ENCODE data around the gene MFSD1. TPM values are rescaled to one million over a fixed set of nuclear protein-coding genes. Genes with fewer than 3 reads are reported as not detected.

MFSD1 gene
- total RNA-seq, 6 donors from 2014 or later = 51.5 to 127 (median 106) TPM

- Histone ChIP-seq H3K27me3 (no peaks in the 10 kb centered on the region), H3K27ac (no peak overlapping the region), H3K4me3 (no peak overlapping the region), H3K4me1 (no peaks in the 10 kb centered on the region), H3K36me3 (peaks cover 0 to 5% (median 0%) of the 10 kb centered on the region in 4 donors), H3K9me3 (no peaks in the 10 kb centered on the region)
- DNase-seq (no peak), ATAC-seq (ENCODE audit: low FRiP score in 2 of 2) (no peak)
- TF ChIP-seq POLR2A (IDR thresholded peaks at IDR 0.05) (no peak), POLR2AphosphoS5 (IDR thresholded peaks at IDR 0.05) (no peak), CTCF (IDR thresholded peaks at IDR 0.05) (no peak), EP300 (IDR thresholded peaks at IDR 0.05) (no peak)
- WGBS, 2 donors = 85 to 90% methylated on average over 3 of the region's 3 CpGs
Measured at GRCh38 chr3:158837240-158837639, 35.4 kb downstream of the MFSD1 start.

GRCh38 chr3:158839966-158840365 lies 38.1 kb downstream of the MFSD1 start:
- H3K27me3 ChIP-seq = no peaks in the 10 kb centered on the region
- ATAC-seq (ENCODE audit: low FRiP score in 2 of 2) = no peak
- TF ChIP-seq CTCF (IDR thresholded peaks at IDR 0.05) (no peak), POLR2AphosphoS5 (IDR thresholded peaks at IDR 0.05) (no peak), POLR2A (IDR thresholded peaks at IDR 0.05) (no peak), EP300 (IDR thresholded peaks at IDR 0.05) (no peak)
- H3K36me3 ChIP-seq = no peaks in the 10 kb centered on the region
- no peak for DNase-seq
- 90% methylated on average over 6 of the region's 6 CpGs for WGBS, 2 donors
- H3K27ac ChIP-seq = no peak overlapping the region
- no peaks in the 10 kb centered on the region for H3K9me3 ChIP-seq
- no peaks in the 10 kb centered on the region for H3K4me1 ChIP-seq
- H3K4me3 ChIP-seq = no peak overlapping the region

GRCh38 chr3:158841387-158841786 lies 39.5 kb downstream of the MFSD1 start:
- Histone ChIP-seq H3K27ac (no peak overlapping the region), H3K36me3 (no peaks in the 10 kb centered on the region), H3K4me3 (no peak overlapping the region), H3K4me1 (no peaks in the 10 kb centered on the region), H3K27me3 (no peaks in the 10 kb centered on the region), H3K9me3 (no peaks in the 10 kb centered on the region)
- WGBS, 2 donors = 73 to 85% methylated on average over 7 to 8 of the region's 8 CpGs
- ATAC-seq (ENCODE audit: low FRiP score in 2 of 2) = no peak
- peak in 1 of 2 donors; percentile 46 for DNase-seq
- TF ChIP-seq EP300 (IDR thresholded peaks at IDR 0.05) = no peak

GRCh38 chr3:158842976-158843375 lies 41.1 kb downstream of the MFSD1 start:
- ATAC-seq (ENCODE audit: low FRiP score in 2 of 2) (no peak), DNase-seq (no peak)
- TF ChIP-seq POLR2A (IDR thresholded peaks at IDR 0.05) (no peak), CTCF (IDR thresholded peaks at IDR 0.05) (no peak), EP300 (IDR thresholded peaks at IDR 0.05) (no peak), POLR2AphosphoS5 (IDR thresholded peaks at IDR 0.05) (no peak)
- 67 to 92% methylated on average over 3 of the region's 3 CpGs for WGBS, 2 donors
- no peaks in the 10 kb centered on the region for H3K27me3 ChIP-seq
- H3K9me3 ChIP-seq = no peaks in the 10 kb centered on the region
- no peak overlapping the region for H3K4me3 ChIP-seq
- no peaks in the 10 kb centered on the region for H3K36me3 ChIP-seq
- H3K4me1 ChIP-seq = no peaks in the 10 kb centered on the region
- H3K27ac ChIP-seq = no peak overlapping the region

GRCh38 chr3:158845765-158846350 lies 44.0 kb downstream of the MFSD1 start:
- H3K9me3 ChIP-seq = no peaks in the 10 kb centered on the region
- H3K36me3 ChIP-seq = no peaks in the 10 kb centered on the region
- no peaks in the 10 kb centered on the region for H3K27me3 ChIP-seq
- H3K4me3 ChIP-seq = no peak overlapping the region
- ATAC-seq (ENCODE audit: low FRiP score in 2 of 2) (no peak), DNase-seq (no peak)
- TF ChIP-seq POLR2A (IDR thresholded peaks at IDR 0.05) = no peak
- TF ChIP-seq CTCF (IDR thresholded peaks at IDR 0.05) = peak; percentile 32 to 64 (median 50)
- H3K27ac ChIP-seq = no peak overlapping the region
- WGBS, 2 donors = 23 to 24% methylated on average over 5 of the region's 5 CpGs
- no peaks in the 10 kb centered on the region for H3K4me1 ChIP-seq

Data from upper lobe of left lung (tissue), 6 donors.